ENCODE data around the gene RTP5.

Gene RTP5

DNA sequence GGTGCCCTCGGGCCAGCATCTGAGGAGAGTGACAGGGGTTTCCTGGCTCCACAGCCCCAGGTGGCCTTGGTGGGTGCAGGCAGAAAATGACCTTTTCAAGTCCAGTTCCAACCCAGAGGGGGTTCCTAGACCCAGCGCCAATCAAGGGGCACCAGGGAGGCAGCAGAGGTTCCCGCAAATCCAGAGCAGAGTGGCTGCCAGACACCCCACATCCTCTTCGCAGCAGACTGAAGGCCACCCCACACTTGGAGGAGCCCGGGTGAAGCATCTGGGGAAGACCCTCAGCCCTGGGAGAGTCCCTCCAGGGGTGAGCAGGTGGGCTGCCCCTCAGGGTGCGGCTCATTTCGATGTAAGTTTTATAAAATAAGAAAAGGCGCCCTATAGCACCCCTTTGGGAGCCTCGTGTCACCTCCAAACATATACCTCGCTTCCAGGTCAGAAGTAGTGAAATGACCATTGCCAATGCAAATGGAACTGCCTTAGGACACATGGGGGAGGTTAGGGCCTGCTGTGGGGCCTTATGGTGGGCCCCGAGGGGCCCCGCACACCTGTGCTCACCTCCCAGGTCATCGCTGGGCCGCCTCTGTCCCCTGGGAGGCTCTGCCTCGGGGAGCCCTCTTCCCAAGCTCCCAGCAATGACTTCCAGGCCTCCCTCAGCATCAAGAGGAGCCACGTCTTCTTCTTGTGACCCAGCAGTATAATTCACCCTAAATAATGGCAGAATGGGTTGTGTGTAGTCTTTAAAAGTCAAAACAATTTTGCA is 11.0 kb downstream of the RTP5 start:
- Histone ChIP-seq H3K4me1 (ENCODE audit: control insufficient read depth, low read length) (peaks cover 30% of the 10 kb centered on the region), H3K27ac (ENCODE audit: low read depth, low read length) (peak overlapping the region; percentile 58), H3K9me3 (ENCODE audit: control insufficient read depth, insufficient read depth, low read length) (no peaks in the 10 kb centered on the region), H3K27me3 (ENCODE audit: control insufficient read depth, low read length) (no peaks in the 10 kb centered on the region), H3K36me3 (ENCODE audit: control insufficient read depth, low read length) (peaks cover 3% of the 10 kb centered on the region; the same call in 1 of the 2 replicates), H3K4me3 (ENCODE audit: low read length) (peak overlapping the region; percentile 78), H4K20me1 (ENCODE audit: control insufficient read depth, insufficient read depth, low read depth, low read length) (no peaks in the 10 kb centered on the region), H3K9me2 (replicated peaks; ENCODE audit: control insufficient read depth, low read length) (no peaks in the 10 kb centered on the region), H3K4me2 (ENCODE audit: low read length) (peak overlapping the region; percentile 80), H3K79me2 (ENCODE audit: control insufficient read depth, low read length) (no peaks in the 10 kb centered on the region), H3F3A (ENCODE audit: control insufficient read depth, insufficient read depth) (peaks cover 2% of the 10 kb centered on the region; the same call in 1 of the 2 replicates)
- no peak for TF ChIP-seq EZH2phosphoT487 (IDR thresholded peaks at IDR 0.05; ENCODE audit: borderline replicate concordance, low read length)
- TF ChIP-seq, protein P1, sequence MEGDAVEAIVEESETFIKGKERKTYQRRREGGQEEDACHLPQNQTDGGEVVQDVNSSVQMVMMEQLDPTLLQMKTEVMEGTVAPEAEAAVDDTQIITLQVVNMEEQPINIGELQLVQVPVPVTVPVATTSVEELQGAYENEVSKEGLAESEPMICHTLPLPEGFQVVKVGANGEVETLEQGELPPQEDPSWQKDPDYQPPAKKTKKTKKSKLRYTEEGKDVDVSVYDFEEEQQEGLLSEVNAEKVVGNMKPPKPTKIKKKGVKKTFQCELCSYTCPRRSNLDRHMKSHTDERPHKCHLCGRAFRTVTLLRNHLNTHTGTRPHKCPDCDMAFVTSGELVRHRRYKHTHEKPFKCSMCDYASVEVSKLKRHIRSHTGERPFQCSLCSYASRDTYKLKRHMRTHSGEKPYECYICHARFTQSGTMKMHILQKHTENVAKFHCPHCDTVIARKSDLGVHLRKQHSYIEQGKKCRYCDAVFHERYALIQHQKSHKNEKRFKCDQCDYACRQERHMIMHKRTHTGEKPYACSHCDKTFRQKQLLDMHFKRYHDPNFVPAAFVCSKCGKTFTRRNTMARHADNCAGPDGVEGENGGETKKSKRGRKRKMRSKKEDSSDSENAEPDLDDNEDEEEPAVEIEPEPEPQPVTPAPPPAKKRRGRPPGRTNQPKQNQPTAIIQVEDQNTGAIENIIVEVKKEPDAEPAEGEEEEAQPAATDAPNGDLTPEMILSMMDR (IDR thresholded peaks at IDR 0.05; ENCODE audit: low read depth, low read length, poor library complexity, severe bottlenecking), result no peak

DNA sequence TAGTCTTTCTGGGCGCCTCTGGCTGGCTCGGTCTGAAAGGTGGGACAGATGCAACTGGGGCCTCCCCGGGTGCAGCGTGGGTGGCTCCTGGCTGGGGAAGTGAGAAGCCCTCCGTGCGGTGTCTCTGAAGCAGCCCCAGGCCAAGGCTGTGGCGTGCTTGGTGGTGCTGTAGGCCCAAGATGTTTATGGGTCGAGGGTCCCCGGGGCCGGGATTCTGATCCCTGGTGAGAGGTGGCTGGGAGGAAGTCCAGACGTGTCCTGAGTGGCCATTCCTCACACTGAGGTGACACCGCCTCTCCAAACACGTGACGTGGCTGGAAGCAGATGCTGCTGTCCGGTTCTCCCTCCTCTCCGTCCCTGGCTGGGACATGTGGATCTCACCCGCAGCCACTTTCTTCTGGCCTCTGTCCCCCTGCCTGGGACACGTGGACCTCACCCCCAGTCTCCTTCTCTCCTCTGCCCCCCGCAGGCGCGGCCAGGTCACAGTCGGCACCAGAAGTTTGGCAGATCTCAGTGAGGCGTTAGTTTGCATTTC is 12.6 kb downstream of the RTP5 start:
- peak overlapping the region; percentile 72 for H3K4me2 ChIP-seq (ENCODE audit: low read length)
- H4K20me1 ChIP-seq (ENCODE audit: control insufficient read depth, insufficient read depth, low read depth, low read length), result no peaks in the 10 kb centered on the region
- peaks cover 4% of the 10 kb centered on the region for H3K27me3 ChIP-seq (ENCODE audit: control insufficient read depth, low read length)
- H3K9me3 ChIP-seq (ENCODE audit: control insufficient read depth, insufficient read depth, low read length), result no peaks in the 10 kb centered on the region
- H3K4me3 ChIP-seq (ENCODE audit: low read length), result peak overlapping the region; percentile 72
- no peak for TF ChIP-seq EZH2phosphoT487 (IDR thresholded peaks at IDR 0.05; ENCODE audit: borderline replicate concordance, low read length)
- TF ChIP-seq, protein P1 (IDR thresholded peaks at IDR 0.05; ENCODE audit: low read depth, low read length, poor library complexity, severe bottlenecking), result peak; percentile 34
- H3K9me2 ChIP-seq (replicated peaks; ENCODE audit: control insufficient read depth, low read length), result no peaks in the 10 kb centered on the region
- peak overlapping the region; percentile 57 for H3K27ac ChIP-seq (ENCODE audit: low read depth, low read length)
- H3K36me3 ChIP-seq (ENCODE audit: control insufficient read depth, low read length), result peaks cover 3% of the 10 kb centered on the region; the same call in 1 of the 2 replicates
- H3K4me1 ChIP-seq (ENCODE audit: control insufficient read depth, low read length), result peaks cover 40% of the 10 kb centered on the region
- H3K79me2 ChIP-seq (ENCODE audit: control insufficient read depth, low read length), result no peaks in the 10 kb centered on the region
- peaks cover 2% of the 10 kb centered on the region; the same call in 1 of the 2 replicates for H3F3A ChIP-seq (ENCODE audit: control insufficient read depth, insufficient read depth)

DNA sequence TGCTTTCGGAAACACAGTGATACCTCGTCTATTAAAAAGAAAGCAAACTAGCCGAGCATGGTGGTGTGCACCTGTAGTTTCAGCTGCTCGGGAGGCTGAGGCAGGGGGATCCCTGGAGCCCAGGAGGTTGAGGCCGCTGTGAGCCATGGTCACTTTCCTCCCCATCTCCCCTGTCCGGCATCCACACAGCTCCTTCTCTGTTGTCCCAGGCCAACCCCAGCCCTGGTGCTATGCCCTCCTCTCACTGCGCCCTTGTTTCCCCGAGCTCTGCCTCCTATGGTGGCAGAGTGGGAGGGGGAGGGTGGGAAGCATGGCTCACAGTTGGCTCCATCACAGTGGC is 15.4 kb downstream of the RTP5 start:
- Histone ChIP-seq H3K36me3 (ENCODE audit: control insufficient read depth, low read length) (peaks cover 3% of the 10 kb centered on the region; the same call in 1 of the 2 replicates), H3K4me3 (ENCODE audit: low read length) (no peak overlapping the region), H4K20me1 (ENCODE audit: control insufficient read depth, insufficient read depth, low read depth, low read length) (no peaks in the 10 kb centered on the region), H3K27me3 (ENCODE audit: control insufficient read depth, low read length) (peaks cover 4% of the 10 kb centered on the region), H3K27ac (ENCODE audit: low read depth, low read length) (no peak overlapping the region), H3K9me2 (replicated peaks; ENCODE audit: control insufficient read depth, low read length) (no peaks in the 10 kb centered on the region), H3K4me2 (ENCODE audit: low read length) (no peak overlapping the region), H3K79me2 (ENCODE audit: control insufficient read depth, low read length) (no peaks in the 10 kb centered on the region), H3K9me3 (ENCODE audit: control insufficient read depth, insufficient read depth, low read length) (peaks cover 2% of the 10 kb centered on the region; the same call in 1 of the 2 replicates), H3F3A (ENCODE audit: control insufficient read depth, insufficient read depth) (peaks cover 9% of the 10 kb centered on the region), H3K4me1 (ENCODE audit: control insufficient read depth, low read length) (peaks cover 48% of the 10 kb centered on the region)
- TF ChIP-seq, protein P1 (IDR thresholded peaks at IDR 0.05; ENCODE audit: low read depth, low read length, poor library complexity, severe bottlenecking), result no peak
- no peak for TF ChIP-seq EZH2phosphoT487 (IDR thresholded peaks at IDR 0.05; ENCODE audit: borderline replicate concordance, low read length)
